NCI-H2081 treated with DMSO at 0.1 percent for 48 hours (cell line): ENCODE results near the gene LSAMP.
A peak's percentile ranks its signal among the peaks of the same experiment; 100 is the strongest.

ENCODE experiments used
- DNase-seq: peaks from one replicate; lab custom pipeline; 2025; lab: John Stamatoyannopoulos, UW

The LSAMP gene

GRCh38 chr3:116432795-116433194 is 12.5 kb downstream of the LSAMP start:
- DNase-seq = no peak

DNA sequence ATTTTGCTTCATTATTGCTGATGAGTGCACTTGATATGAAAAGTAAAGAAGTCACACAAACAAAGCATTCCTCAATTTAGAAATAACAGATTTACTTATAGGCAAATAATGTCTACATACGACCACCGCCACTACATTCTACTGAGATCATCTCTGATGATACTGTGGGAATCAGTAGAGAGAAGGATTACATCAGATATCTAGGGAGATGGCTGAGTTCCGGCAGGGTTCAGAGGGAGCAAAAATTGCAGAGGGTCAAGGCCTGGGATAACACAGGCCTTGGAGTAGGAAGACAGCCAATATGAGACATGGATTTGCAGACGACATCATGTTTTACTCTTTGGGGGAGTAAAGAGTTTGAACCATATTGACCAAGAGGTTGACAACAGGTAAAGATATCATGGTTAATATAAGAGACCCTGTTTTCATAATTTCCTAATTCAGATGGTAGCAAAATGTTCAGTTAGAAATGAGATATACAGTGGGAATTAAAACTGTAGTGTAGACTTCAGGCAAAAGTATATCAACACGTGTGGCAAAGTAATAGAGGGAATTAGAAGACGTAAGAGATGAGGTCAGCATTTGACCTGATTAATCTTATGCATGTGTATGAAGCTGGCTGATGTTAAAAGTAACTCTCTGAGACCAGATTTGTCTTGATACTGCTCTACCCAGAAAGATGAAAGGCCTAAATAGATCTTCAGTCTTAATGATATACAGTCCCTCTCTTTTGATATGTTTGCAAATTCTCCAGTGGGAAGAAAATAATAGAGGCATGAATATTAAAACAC is 15.6 kb downstream of the LSAMP start:
- no peak for DNase-seq

DNA sequence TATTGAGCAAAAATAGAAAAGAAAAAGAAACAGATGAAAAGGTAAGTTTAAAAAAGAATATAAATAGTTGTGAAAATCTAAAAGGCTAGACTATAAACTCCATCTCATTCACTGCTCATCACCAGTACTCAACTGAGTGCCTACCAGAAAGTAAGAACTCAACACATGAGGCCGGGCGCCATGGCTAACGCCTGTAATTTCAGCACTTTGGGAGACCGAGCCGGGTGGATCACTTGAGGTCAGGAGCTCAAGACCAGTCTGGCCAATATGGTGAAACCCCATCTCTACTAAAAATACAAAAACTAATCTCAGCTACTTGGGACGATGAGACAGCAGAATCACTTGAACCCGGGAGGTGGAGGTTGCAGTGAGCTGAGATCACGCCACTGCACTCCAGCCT is 19.3 kb downstream of the LSAMP start:
- no peak for DNase-seq

DNA sequence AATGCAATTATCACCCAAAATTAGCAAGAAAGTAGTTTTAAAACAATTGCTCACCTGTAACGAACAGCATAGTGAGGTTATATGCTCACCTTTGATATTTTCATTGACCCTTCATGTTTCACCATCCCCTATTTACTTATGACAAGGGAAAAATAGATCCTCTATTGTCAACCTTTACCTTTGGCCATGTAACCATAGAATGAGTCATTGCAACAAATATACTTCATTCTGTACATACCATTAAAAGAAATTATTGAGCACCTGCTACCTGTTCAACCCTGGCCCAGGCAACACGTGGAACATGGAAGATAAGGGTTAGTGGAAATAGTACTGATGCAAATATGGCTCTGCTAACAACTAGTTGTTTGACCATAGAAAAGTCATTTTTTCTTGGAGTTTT is 20.2 kb downstream of the LSAMP start:
- DNase-seq = peak; percentile 99

DNA sequence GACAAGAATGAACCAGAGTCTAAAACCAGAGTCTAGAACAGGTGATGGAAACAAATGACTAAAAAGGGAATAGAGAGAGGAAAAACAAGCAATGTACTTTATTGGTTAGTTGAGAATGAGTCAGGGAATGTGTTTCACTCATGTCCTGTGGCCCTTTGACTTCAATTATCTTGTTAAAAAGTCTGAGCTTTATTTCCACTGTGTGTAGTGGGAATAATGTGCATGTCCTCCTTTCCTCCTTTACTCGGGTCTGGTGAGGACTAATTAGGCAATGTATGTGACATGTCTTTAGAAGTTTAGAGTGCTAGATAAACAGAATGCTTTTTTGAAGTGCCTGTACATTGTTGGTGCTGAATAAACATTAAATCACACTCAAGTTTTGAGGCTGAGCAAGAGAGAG is 21.3 kb downstream of the LSAMP start:
- DNase-seq = no peak

- DNase-seq = no peak
Measured at GRCh38 chr3:116423374-116423773, 21.9 kb downstream of the LSAMP start.

DNA sequence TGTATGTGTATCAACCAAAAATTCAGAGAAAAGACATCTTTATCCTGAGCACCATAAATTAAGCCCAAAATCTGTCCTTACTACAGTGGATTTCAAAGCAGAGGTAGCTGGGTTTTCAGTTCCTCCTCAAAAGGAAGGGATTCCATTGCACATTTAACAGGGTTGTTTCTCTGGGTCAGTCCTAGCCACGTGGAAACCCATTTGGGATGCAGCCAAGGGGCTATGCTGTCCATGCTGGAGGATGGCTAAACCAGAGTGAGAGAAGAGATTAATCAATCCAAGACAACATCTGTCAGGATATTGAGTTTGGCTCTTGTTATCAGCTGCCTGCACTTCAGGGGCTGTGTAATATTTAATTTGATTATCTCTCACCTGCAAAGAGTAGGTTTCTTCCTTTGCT is 28.1 kb downstream of the LSAMP start:
- no peak for DNase-seq

DNA sequence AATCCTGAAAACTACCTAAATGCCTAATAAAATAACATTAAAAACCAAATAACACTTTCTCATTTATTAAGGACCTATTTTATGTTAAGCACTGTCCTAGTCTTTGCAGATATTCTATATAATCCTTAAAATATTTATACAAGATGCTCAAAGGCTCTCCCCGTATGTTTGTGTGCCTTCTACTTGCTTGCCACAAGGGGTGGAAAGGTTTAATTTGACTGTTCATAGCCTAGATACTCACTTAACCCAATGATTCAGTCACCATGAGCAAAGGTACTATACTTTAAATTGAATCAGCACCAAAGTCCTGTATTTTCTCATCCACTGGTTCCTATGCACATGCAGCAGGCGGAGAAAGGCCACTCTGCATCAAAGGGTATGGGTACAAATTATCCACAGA is 32.0 kb downstream of the LSAMP start:
- no peak for DNase-seq

- DNase-seq = no peak
Measured at GRCh38 chr3:116408473-116408872, 36.8 kb downstream of the LSAMP start.

DNA sequence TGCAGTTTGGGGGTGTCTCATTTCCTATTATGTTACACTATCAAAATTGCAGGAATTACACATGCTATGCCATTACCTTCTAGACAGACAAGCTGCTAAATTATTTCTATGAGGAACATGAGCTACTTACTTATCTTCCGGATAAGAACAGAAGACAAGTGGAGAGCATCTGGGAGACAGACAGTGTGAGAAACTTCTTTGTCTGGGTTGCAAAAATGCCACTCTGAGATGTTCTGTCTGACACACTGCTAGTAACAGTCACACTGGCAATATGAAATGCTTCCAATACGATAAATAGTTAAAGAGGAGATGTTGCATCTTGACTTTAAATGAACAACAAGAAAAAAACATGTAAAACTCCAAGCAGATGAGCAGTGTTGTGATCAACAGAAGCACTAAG is 40.1 kb downstream of the LSAMP start:
- DNase-seq = no peak

GRCh38 chr3:116399701-116400226 is 45.5 kb downstream of the LSAMP start:
- no peak for DNase-seq

- peak; percentile 96 for DNase-seq
Measured at GRCh38 chr3:116394365-116394764, 50.9 kb downstream of the LSAMP start.

- no peak for DNase-seq
Measured at GRCh38 chr3:116393199-116393598, 52.1 kb downstream of the LSAMP start.

DNA sequence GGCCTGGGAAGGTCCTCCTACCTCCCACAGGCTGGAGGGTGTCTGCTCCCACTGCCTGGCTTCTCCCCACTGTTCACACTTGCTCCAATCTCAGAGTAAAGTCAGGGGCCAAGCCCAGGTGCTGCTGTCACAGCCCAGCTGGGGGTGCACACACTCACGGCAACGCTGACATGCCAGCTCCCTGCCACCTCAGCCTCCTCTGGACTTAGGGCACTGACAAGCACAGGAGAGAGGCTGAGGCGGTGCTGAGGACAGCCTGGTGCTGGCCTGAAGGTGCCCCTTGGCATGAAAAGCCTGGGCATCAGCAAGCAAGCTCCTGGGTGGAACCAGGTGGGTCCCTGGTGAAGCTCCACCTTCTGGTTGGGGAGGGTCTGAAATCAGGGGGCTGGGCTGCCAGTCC is 53.0 kb downstream of the LSAMP start:
- DNase-seq = no peak

- DNase-seq = no peak
Measured at GRCh38 chr3:116391296-116392201, 53.7 kb downstream of the LSAMP start.

GRCh38 chr3:116390318-116390717 is 55.0 kb downstream of the LSAMP start:
- DNase-seq = no peak

DNA sequence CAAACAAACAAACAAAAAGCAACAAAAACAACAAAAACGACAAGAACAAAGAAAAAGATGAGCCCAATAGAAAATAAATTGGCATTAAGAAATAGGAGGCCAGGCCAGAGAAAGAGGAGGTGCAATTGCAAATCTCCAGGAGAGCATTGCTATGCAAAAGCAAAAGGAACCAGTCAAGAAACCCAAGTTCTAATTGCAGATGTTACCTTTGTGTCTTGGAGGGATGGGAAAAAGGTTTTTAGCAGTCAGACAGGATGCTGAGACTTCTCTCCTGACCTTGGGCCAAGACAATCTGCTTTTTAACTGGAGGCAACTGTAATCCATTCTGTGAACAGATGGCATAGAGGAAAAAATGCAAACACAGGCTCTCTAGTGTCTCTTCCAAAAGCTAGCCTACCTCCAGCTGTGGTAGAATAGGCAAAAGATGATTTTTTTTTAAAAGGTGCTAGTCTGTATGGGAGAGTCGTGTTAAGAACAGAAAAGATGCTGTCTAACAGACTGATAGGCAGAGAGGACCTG is 56.4 kb downstream of the LSAMP start:
- peak; percentile 43 for DNase-seq

DNA sequence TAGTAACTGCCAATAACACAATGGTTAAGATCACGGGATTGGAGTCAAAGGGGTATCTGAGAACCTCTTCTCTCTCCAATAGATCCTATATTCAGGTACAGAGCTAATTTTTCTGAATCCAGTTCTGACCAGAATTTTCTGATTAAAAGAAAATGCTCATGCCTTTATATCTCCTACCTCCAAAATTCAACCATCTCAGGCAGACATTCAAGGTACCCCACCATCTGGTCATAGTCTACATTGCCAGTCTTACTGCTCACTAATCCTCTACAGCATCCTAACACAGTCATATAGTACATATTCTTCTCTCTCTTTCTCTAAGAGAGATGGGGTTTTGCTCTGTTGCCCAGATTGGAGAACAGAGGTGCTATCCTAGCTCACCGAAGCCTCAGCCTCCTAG is 59.1 kb downstream of the LSAMP start:
- DNase-seq = no peak

GRCh38 chr3:116384717-116385116 is 60.6 kb downstream of the LSAMP start:
- no peak for DNase-seq

GRCh38 chr3:116378077-116378476 is 67.2 kb downstream of the LSAMP start:
- DNase-seq = no peak

DNA sequence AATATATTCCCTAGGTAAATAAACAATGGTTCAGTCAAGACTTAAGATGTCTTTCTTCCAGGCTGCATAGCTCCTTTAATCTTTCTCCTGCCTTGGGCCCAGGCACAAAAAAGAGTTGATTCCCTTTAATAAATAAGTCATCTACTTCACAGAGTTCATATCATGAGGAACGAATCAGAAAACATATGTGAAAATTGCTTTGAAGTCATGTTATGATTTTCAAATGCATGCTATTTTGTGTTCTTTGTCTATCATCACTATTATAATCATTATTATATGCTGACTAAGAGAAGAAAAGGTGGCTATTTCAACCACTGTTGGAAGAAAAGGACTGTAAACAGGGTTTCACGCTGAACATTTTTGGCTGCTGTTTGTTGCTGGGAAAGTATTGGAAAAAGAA is 70.4 kb downstream of the LSAMP start:
- no peak for DNase-seq

GRCh38 chr3:116367761-116368395 is 77.4 kb downstream of the LSAMP start:
- no peak for DNase-seq
